ENCODE data around the gene PNPLA2.

The PNPLA2 gene

DNA sequence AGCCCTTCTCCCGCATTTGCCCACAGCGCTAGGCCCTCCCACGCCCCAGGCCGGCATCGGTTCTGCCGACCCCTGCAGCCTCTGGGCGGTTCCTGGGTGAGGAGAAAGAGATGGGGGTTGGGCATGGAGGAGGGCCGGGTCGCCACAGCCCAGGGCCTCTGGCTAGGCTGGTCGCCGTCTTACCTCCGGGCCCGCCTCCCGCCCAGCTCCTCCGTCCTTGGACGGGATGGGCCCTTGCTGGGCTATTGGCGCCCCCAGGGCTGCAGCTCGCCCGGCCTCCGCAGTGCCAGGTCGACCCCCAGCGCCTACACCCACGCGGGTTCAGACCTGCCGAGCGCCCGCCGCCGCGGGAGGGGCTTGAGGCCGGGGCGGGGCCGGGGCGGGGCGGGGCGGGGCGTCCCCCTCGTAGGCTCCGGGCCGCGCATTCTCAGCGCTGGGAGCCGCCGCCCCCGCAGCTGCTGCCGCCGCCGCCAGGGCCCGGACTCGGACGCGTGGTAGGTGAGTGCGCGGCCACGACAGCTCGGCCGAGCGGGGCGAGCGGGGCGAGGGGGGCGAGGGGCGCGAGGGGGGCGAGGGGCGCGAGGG, 13.9 kb downstream of the PNPLA2 start, which contains the start of gene CD151:
Gene CD151, plus strand, starts transcription at position 424 of the 585 bp plus-strand sequence. CDS start 3,118 bp downstream, outside the sequence.
- peak; percentile 79 for DNase-seq

DNA sequence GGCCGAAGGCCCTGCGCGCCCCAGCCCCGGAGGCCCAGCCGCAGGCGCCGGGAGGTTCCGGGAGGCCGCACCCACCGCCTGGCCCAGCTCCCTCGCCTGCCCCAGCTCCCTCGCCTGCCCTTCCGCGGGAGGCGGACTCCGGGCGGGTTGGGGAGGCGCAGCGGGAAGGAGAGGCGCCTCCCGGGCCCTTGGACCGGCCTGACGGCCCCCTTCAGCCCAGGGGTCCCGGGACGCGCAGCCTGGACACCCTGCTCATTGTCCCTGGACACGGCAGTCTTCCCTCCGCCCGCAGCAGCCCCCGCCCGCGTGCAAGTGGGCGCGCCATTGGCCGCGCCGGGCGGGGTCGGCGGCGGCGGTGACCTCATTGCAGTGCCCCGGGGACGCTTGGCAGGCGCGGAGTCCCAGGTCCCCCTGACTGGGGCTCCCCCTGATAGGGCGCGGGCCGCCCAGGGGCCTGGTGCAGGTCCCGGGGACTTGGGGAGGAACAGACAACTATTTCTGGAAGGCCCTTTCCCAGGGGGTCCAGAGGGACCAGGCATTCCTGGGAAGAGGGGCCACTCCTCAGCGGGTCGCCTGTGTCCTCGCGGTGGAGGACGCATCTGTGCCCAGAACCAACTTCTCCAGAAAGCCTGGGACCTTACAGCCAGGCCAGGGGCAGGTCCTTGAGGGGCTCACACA, 14.5 kb downstream of the PNPLA2 start:
- DNase-seq, result peak; percentile 79

DNA sequence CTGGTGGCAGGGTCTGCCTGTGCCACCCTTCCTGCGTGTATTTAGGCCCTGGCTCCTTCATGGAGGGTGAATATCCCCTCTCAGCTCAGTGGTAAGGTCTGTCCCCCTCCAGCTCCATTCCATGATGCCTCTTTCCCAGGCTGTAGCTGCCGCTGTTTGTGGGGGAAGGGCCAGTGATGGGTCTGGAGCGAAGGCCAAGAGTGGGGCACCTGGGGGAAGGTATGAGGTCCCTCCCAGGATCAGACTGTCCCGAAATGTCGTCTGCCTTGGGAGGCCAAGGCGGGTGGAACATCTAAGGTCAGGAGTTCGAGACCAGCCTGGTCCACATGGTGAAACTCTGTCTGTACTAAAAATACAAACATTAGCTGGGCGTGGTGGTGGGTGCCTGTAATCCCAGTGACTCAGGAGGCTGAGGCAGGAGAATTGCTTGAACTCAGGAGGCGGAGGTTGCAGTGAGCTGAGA, 15.2 kb downstream of the PNPLA2 start:
- DNase-seq, result no peak

DNA sequence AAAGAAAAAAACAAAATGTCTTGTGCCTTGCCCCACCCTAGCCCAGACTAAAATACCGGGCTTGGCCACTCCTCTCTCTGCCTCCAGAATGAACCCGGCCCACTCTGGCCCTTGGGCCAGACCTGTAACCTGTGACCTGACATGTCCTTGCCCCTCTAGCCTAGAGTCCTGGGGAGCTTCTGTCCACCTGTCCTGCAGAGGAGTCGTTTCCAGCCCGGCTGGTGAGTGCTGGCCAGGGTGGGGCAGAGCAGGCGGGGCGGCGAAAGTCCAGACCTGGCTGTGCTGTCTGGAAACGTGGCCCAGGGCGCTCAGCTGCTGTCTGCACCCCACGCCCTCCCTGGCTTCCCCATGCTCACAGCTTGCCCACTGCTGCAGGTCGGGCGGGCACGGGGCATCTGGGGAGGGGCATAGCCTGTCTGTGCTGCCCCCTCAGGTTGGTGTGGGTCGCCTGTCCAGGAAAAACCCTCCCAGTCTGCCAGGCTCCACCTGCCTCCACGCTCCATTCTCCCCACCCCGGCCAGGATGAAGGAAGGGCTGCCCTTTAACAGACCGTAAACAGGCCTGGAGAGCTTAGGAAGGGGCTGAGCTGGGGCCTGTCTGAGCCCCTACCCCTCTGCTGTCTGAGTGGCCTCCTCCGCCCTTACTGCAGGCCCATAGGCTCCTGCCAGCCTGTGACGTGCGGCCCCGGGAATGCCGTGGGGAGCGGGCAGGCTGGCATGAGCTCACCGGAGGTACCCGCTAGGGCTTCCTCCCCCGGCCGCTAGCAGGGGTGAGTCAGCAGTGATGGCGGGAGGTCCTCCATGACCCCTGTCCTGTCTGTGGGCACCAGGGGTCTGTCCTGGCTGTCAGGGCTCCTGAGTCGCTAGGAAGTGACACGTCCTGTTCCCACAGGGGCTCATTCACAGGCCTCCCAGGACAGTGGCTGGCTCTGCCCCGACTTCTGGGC, 15.9 kb downstream of the PNPLA2 start:
- DNase-seq, result peak; percentile 64

DNA sequence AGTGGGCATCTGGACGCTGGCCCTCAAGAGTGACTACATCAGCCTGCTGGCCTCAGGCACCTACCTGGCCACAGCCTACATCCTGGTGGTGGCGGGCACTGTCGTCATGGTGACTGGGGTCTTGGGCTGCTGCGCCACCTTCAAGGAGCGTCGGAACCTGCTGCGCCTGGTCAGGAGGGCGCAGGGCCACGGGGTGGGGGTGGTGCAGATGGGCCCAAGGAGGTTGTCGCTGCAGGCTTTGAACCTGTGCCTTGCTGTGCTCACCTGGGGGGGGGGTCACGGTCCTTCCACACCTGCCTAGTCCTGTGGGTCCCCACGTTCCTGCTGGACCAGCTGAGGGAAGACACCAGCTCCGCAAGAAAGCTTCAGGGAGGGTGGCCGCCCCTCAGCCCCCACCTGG, 17.6 kb downstream of the PNPLA2 start:
- DNase-seq, result no peak

DNA sequence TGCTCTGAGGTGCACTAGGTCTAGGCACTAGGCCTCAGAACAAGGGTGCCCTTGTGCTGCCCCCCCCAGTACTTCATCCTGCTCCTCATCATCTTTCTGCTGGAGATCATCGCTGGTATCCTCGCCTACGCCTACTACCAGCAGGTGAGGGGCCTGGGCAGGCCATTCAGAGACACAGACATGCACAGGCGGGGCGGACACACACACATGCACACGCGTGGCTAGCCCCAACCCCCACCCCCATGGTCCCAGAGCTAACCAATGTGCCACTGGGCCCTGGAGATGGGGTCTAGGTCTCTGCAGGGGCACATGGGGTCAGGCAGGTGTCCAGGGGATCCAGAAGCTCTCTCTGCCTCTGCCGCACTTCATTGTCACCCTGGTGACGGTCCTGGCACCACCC, 18.0 kb downstream of the PNPLA2 start:
- no peak for DNase-seq

DNA sequence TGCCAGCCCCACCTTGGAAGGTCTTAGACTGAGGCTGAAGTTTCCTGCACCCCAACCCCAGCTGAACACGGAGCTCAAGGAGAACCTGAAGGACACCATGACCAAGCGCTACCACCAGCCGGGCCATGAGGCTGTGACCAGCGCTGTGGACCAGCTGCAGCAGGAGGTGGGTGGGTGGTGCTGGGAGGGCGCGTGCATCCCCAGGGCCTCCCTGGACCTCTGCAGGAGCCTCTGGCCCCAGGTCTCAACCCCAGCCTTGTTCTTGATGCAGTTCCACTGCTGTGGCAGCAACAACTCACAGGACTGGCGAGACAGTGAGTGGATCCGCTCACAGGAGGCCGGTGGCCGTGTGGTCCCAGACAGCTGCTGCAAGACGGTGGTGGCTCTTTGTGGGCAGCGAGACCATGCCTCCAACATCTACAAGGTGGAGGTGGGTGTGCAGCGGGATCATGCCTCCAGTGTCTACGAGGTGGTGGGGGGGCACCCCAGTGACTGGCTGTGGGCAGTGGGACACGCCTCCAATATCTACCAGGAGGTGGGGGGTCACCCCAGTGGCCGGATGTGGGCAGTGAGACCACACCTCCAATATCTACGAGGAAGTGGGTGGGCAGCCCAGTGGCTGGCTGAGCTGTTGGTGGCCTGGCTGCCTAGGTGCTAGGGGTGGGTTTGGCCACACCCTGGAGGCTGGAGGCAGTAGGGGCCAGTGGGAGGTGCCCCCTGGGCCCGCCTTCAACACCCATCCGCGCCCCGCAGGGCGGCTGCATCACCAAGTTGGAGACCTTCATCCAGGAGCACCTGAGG, 18.7 kb downstream of the PNPLA2 start:
- no peak for DNase-seq

DNA sequence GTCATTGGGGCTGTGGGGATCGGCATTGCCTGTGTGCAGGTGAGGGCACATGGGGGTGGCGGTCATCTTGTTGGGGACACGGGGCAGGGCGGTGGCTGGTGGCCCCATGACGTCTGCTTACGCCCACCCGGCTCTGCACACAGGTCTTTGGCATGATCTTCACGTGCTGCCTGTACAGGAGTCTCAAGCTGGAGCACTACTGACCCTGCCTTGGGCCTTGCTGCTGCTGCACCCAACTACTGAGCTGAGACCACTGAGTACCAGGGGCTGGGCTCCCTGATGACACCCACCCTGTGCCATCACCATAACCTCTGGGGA, 19.2 kb downstream of the PNPLA2 start:
- no peak for DNase-seq

DNA sequence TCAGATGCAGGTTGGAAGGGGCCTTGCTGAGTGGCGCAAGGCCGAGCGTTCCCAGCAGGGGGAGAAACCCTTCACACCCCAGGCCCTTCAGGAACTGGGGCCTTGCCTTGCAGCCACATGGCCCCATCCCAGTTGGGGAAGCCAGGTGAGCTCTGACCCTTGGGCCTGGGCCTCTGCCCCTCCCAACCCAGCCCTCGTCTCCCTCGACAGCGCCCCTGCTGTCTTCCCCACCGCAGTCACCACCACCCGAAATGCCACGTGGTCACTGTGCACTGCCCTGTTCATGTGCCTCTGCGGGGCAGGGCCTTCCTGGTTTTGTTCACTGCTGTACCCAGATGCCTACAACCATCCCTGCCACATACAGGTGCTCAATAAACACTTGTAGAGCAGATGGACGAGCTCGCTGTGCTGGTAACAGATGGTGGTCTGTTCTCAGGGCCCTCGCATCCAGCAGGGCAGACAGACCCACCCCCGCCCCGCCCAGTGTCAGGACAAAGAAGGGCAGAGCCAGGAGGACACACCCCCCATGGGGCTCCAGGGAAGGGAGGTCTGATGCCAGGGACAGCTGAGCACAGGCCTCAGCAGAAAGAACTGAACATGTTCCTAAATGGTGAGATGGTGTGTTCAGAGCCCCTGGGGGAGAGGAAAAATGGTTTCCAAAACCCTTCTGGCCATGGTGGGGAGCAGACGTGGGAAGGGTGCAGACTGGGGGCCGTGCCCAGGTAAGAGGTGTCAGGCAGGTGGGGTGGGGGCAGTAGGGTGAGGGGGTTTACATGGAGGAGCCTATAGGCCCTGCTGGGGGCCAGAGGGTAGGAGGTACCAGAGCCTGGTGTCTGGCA, 19.9 kb downstream of the PNPLA2 start:
- no peak for DNase-seq

DNA sequence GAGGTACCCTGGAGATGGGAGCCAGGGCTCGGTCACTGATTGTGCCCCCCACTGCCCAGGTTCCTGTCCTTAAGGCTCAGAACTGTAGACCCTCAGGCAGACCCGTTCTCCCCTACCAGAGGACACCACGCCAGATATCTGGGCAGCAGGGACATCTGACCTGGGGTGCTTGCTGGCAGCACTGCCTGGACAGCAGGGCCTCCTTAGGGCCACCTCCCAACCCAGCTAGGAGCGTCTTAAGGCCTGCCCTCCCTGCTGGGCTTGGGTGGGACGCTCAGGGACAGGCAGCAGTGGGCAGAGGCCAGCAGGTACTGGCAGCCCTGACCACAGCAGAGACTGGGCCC, 20.5 kb downstream of the PNPLA2 start:
- no peak for DNase-seq

DNA sequence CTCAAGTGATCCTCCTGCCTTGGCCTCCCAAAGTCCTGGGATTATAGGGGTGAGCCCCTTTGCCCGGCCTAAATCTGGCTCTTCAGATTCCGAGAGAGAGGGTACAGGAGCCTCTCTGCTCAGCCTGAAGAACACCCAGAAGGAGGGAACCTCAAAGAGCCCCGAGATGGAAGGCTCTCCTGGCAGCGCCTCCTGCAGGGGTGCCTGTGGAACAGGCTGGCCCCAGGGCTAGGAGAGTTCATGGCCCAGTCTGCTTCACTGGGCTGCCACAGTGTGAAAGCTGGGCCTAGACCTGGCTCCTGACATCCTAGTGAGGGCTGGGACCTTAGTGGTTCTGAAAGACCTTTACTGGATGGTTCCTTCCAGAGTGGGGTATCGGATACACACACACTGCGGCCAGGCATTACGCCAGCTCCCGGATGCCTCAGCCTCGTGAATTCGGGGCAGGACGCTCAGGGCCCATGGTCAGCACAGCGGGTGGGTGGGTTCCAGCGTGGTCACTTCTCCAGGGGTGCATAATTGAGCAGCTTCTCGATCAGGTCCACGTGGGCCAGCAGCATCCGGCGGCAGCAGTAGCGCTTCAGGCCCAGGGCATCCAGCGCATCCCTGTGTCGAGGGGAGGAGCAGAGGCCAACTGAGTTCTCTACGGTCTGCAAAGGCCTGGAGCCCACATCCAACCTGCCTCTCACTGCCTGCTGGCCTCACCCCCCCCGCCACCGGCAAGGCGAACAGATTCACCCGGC, 21.3 kb downstream of the PNPLA2 start:
- no peak for DNase-seq

DNA sequence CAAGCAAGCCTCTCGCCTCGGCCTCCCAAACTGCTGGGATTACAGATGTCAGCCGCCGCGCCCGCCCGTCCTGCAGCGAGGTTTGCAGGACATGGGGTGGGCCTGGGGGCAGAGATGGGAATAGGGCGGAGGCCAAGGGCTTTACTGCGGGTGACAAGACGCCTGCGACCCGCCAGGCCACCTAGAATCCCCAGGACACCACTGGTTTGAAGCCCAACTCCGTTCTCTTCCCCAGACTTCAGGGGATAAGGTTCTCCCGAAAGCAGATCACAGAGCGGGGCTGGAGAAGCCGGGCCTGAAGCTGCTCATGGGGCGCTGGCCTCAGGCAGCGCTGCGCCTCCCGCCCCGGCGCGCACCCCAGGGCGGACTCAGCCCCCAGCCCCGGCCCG, 23.3 kb downstream of the PNPLA2 start:
- no peak for DNase-seq

DNA sequence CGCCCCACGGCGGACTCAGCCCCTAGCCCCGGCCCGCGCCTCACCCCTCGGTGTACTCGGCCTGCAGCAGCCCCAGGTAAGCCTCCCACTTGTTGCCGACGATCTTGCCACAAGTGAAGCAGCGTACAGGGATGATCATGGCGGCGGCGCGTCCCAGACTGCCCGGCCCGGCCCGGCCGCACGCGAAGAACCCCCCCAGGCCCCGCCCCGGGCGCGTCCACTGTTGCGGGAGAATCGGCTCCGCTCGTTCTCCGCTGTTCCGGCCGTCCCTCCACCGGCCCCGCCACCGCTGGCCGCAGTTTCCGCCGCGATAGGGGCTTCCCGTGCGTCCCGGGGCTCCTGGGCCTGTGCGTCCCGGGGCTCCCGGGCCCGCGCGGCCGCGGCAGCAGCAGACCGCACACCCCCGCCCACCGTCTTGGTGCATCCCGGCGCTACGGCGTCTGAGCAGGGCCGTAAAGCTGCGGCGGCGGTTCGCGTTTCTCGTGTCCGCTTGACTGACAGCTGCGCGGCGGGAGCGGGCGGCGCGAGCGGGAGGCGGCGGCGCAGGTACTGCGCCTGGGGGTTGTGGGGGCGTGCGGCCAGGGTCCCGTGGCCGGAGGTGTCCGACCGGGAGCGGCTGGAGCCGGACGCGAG, 23.8 kb downstream of the PNPLA2 start, which contains the start of the genes POLR2L and TSPAN4:
Gene POLR2L, minus strand, starts transcription at position 160 of the 633 bp plus-strand sequence. Its CDS starts 21 bp downstream, at position 139.
Gene TSPAN4, plus strand, starts transcription at position 483 of the 633 bp plus-strand sequence. CDS start 7,453 bp downstream, outside the sequence.
- DNase-seq, result peak; percentile 95

DNA sequence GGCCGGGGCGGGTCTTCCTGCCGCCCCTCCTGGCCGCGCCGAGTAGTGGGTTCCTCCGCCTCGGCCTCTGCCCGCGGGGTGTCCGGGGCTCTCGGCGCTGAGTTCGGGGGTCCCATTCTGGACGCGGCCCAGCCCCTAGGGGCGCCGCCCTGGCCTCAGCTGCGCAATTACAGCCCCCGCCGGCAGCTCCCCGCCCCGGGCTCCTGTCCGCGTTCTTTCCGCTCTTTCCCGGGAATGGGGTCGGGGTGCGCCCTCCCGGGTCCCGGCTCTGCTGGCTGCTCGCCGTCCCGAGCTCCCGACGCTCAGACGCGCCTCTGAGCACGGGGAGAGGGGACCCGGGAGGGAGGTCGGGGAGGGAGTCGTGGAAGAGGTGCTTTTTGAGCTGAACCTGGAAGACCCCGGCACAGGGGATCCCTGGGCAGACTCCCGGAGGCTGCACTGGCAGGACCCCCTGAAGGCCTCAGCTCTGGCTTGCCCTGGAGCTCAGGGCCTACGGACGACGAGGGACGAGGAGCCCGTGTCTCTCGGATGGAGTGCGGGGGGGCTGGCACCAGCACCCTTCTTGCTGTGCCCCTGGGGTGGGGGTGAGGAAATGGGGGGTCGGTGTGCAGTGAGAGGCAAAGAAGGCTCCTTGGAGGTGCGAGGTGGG, 24.5 kb downstream of the PNPLA2 start:
- peak; percentile 68 for DNase-seq

DNA sequence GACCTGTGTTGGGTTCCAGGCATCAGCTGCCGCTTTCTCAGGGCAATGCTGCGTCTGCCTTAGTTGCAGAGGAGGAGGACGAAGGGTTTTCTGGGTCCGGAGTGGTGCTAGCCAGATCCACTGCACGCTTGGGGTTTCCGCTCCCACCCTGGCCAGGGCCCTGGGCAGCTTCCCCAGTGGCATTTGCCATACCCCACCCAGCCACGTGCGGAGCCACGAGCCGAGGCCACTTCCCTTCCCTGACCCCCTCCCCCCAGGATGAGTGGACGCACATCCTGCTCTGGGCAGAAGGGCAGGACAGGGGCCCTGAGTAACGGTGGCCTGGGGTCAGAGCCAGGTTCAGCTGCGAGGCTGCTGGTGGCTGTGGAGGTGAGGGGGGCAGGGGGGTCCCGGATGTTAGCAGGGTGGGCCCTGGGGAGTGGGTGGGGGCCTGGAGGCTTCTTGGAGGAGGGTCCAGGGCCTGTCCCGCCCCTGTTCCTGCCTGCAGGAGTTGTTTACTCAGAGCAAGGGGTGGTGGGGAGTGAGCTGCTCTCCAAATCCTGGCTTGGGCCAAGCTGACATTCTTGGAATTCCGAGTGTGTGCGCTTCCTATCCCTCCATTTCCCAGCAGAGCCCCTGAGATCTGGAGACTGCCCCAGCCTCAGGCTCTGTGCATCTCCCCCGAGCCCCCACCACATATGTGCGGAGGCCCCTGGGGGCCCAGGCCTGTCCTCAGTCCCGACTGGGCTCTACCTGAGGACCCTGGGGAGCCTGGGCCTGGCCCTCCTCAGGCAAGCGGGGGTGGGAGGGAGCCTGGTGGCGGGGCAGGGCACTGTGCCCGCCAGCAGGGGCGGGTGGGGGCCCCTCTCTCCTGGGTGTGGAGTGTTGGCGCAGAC, 25.3 kb downstream of the PNPLA2 start:
- DNase-seq, result peak; percentile 64

DNA sequence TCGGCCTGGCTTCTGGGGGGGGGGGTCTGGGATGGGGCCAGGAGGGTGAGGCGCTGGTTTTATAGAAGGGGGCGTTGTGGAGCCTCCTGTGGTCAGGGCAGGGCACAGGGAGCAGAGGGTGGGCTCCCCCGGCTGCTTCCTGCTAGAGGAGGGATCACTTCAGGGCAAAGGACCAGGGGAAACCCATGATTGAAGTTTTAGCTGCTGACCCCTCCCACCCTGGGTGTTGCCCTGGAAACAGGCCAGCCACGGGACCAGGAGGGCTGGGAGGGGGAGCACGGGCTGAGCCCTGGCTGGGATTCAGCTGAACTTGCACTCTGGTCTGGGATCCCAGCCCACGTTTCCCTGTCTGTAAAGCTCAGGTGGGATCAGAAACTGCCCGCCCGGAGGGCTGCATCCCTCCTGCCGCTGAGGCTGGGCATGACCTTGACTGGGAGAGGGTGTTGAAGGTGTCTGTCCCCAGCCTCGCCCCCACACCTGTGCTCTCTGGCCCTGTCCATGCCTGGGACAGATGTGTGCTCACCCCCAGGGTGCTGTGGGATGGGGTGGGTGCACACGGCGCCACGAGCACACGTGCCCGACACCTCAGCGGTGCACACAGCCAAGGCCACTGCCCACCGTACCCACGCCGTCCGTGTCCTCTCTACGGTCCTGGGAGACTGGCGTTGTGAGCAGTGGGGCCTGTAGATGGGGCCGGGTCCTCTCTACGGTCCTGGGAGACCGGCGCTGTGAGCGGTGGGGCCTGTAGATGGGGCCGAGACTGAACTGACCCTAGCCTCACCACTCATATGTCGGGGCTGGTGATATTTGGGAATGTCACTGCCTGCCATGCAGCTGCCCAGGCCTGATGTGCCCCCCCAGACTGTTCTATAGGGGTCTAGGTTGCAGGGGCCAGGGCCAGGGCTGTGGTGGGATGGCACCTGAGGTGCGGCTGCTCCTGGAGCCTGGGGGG, 26.3 kb downstream of the PNPLA2 start:
- no peak for DNase-seq

DNA sequence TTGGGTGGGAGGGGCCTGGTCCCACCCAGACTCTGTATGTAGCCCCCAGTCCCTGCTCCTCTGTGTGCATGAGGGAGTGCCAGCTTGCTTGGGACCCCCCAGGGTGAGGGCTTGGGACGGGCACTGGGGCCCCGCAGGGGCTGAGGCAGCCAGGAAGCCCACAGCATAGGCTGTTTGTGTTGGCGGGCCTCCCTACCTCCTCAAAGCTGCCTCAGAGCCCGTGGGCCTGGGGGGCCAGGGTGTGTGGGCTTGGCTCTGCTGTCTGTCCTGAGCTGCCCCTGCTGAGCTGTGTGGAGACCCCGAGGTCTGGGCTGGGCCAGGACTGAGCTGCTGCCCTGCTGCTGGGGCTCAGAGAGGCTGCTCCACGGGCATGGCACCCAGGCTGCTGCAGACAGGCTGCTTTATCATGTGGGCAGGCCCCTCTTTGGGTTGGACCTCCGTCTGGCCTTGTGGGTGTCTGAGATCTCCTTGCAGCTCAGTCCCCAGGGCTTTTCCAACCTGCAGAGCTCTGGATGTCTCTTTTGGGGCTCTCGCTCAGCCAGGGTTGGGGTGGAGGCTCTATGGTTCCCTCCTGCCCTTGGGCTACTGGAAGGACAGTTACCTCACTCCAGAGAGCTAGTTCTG, 27.3 kb downstream of the PNPLA2 start:
- no peak for DNase-seq

Measured in activated CD8-positive, alpha-beta memory T cell treated with anti-CD3 and anti-CD28 coated beads, Interleukin-2, amount 50 U/mL, for 48 hours (primary cell).